HUES48 (cell line): Measurements from ENCODE around the gene EGR2.
A peak's percentile ranks its signal among the peaks of the same experiment; 100 is the strongest.

Source experiments
- H3K27ac ChIP-seq: one replicate; pipeline ENCODE4 v1.7.0; 2013; ENCODE audit warnings: low read depth, low read length, inconsistent platforms
- H3K27me3 ChIP-seq: 2 replicates; pipeline ENCODE4 v1.6.1; 2013; ENCODE audit warnings: mild to moderate bottlenecking, low read length; ENCODE audit not compliant: control insufficient read depth, insufficient read depth
- H3K36me3 ChIP-seq: 2 replicates; pipeline ENCODE4 v1.6.1; 2013; ENCODE audit warnings: low read length; ENCODE audit not compliant: control insufficient read depth, insufficient read depth
- H3K4me1 ChIP-seq: 2 replicates; pipeline ENCODE4 v1.6.1; 2013; ENCODE audit warnings: mild to moderate bottlenecking, low read length; ENCODE audit not compliant: control insufficient read depth, insufficient read depth
- H3K4me3 ChIP-seq: 2 replicates; pipeline ENCODE4 v1.5.1; 2013; ENCODE audit warnings: mild to moderate bottlenecking, low read depth, low read length
- H3K9ac ChIP-seq: 2 replicates; pipeline ENCODE4 v1.6.1; 2013; ENCODE audit warnings: mild to moderate bottlenecking, low read depth, low read length, moderate library complexity
- H3K9me3 ChIP-seq: 2 replicates; pipeline ENCODE4 v1.6.1; 2013; ENCODE audit warnings: low read length; ENCODE audit not compliant: control insufficient read depth, insufficient read depth

EGR2 gene

GRCh38 chr10:62844280-62845011, 28.3 kb upstream of the EGR2 start:
- Histone ChIP-seq H3K9ac (no peak overlapping the region), H3K36me3 (no peaks in the 10 kb centered on the region), H3K4me1 (no peaks in the 10 kb centered on the region), H3K27ac (no peak overlapping the region), H3K9me3 (no peaks in the 10 kb centered on the region), H3K4me3 (no peak overlapping the region), H3K27me3 (no peaks in the 10 kb centered on the region)

GRCh38 chr10:62843600-62843999, 27.4 kb upstream of the EGR2 start:
- Histone ChIP-seq H3K27me3 (no peaks in the 10 kb centered on the region), H3K27ac (no peak overlapping the region), H3K4me1 (no peaks in the 10 kb centered on the region), H3K9ac (no peak overlapping the region), H3K9me3 (no peaks in the 10 kb centered on the region), H3K36me3 (no peaks in the 10 kb centered on the region), H3K4me3 (no peak overlapping the region)

GRCh38 chr10:62842983-62843382, 26.8 kb upstream of the EGR2 start:
- Histone ChIP-seq H3K4me3 (no peak overlapping the region), H3K9me3 (no peaks in the 10 kb centered on the region), H3K27me3 (no peaks in the 10 kb centered on the region), H3K9ac (no peak overlapping the region), H3K27ac (no peak overlapping the region), H3K36me3 (no peaks in the 10 kb centered on the region), H3K4me1 (no peaks in the 10 kb centered on the region)

GRCh38 chr10:62839590-62839989, 23.4 kb upstream of the EGR2 start:
- Histone ChIP-seq H3K4me1 (no peaks in the 10 kb centered on the region), H3K36me3 (no peaks in the 10 kb centered on the region), H3K9ac (no peak overlapping the region), H3K27me3 (no peaks in the 10 kb centered on the region), H3K9me3 (no peaks in the 10 kb centered on the region), H3K27ac (no peak overlapping the region), H3K4me3 (no peak overlapping the region)

DNA sequence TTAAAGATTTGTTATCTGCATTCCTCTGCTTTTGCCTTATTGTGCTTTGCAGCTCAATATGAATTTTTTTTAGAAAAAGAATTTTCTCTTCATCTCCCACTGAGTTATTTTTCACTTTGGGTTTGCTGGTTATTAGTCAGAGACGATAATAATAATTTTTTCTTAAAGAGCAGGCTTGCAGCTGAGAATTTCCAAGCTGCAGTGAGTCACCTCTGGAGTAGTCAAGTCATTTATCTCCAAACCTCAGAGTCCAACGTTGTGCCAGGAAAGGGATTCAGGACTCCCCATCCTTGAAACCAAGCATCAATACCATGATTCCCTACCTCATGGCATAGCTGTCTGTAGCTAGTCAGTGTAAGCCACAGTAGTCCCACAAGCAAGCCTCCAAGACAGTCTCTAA, 15.2 kb upstream of the EGR2 start:
- Histone ChIP-seq H3K4me3 (no peak overlapping the region), H3K4me1 (peaks cover 4% of the 10 kb centered on the region; the same call in 1 of the 2 replicates), H3K36me3 (no peaks in the 10 kb centered on the region), H3K9ac (no peak overlapping the region), H3K27me3 (no peaks in the 10 kb centered on the region), H3K9me3 (no peaks in the 10 kb centered on the region), H3K27ac (no peak overlapping the region)

GRCh38 chr10:62830679-62831078, 14.5 kb upstream of the EGR2 start:
- Histone ChIP-seq H3K9me3 (no peaks in the 10 kb centered on the region), H3K4me3 (no peak overlapping the region), H3K4me1 (peaks cover 4% of the 10 kb centered on the region; the same call in 1 of the 2 replicates), H3K27ac (no peak overlapping the region), H3K9ac (no peak overlapping the region), H3K36me3 (no peaks in the 10 kb centered on the region), H3K27me3 (no peaks in the 10 kb centered on the region)

- peaks cover 4% of the 10 kb centered on the region; the same call in 1 of the 2 replicates for H3K4me1 ChIP-seq
- no peaks in the 10 kb centered on the region for H3K36me3 ChIP-seq
- H3K9ac ChIP-seq, result no peak overlapping the region
- H3K9me3 ChIP-seq, result no peaks in the 10 kb centered on the region
- H3K4me3 ChIP-seq, result no peak overlapping the region
- H3K27me3 ChIP-seq, result no peaks in the 10 kb centered on the region
- no peak overlapping the region for H3K27ac ChIP-seq
Observed at GRCh38 chr10:62829622-62830021, 13.5 kb upstream of the EGR2 start.

DNA sequence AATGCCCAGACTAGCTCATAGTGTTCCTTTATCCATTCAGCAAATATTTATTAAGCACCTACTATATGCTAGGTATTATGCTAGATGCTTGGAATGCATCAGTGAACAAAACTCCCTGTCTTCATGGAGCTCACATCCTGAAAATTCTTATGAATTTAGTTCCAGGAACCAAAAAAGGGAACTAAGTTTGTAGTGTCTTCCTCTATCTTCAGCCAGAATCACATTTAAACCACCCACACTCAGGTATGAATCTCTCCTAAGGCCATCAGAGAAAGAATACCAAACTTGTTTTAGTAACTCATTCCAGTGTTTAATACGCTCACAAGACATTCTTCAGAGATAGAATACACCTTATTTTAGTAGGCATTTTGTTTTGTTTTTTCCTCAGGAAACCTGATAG, 10.1 kb upstream of the EGR2 start:
- H3K9ac ChIP-seq, result no peak overlapping the region
- H3K4me3 ChIP-seq, result no peak overlapping the region

GRCh38 chr10:62820586-62820985, 4.4 kb upstream of the EGR2 start:
- Histone ChIP-seq H3K4me3 (no peak overlapping the region), H3K9me3 (no peaks in the 10 kb centered on the region), H3K4me1 (peaks cover 4% of the 10 kb centered on the region), H3K27me3 (peaks cover 56% of the 10 kb centered on the region), H3K9ac (no peak overlapping the region), H3K36me3 (no peaks in the 10 kb centered on the region), H3K27ac (no peak overlapping the region)

More for the DNA sequence above, 10.1 kb upstream of the EGR2 start:
- Histone ChIP-seq H3K27me3 (peaks cover 6% of the 10 kb centered on the region; the same call in 1 of the 2 replicates), H3K36me3 (no peaks in the 10 kb centered on the region), H3K9me3 (no peaks in the 10 kb centered on the region), H3K4me1 (peaks cover 4% of the 10 kb centered on the region; the same call in 1 of the 2 replicates), H3K27ac (no peak overlapping the region)

GRCh38 chr10:62819141-62819920, 3.2 kb upstream of the EGR2 start:
- H3K4me3 ChIP-seq, result peak overlapping the region; percentile 22; the same call in 1 of the 2 replicates
- H3K9me3 ChIP-seq, result no peaks in the 10 kb centered on the region
- H3K27me3 ChIP-seq, result peaks cover 69% of the 10 kb centered on the region
- H3K9ac ChIP-seq, result no peak overlapping the region
- H3K36me3 ChIP-seq, result no peaks in the 10 kb centered on the region
- H3K4me1 ChIP-seq, result peaks cover 4% of the 10 kb centered on the region
- no peak overlapping the region for H3K27ac ChIP-seq

DNA sequence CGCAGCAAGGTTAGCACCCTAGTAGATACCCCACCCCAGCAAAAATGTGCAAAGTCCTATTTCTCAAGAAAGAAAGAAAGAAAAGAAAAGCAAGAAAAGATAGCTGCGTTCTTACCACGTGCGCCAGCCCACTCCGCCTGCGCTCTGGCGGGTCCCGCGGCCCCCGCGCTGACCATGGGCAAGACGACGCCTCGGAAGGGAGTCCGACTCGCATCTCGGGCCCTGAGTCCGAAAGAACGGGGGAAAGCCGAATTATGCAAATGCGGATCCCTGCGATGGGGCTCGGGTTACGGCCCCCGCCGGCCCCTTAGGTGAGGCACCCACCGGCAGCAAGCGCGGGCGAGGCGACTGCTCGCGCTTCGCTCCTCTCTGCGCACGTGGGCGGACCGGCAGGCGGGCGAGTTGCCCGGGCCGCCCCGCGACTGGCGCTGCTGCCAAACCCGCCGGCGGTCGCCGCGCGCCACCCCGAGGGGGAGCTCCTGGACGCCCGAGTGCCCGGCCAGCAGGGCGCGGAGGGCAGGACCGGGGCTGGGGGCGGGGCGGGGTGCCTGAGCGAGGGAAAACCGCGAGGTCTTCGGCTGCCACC, 2.4 kb upstream of the EGR2 start:
- peak overlapping the region; percentile 42 for H3K4me3 ChIP-seq
- H3K9me3 ChIP-seq, result no peaks in the 10 kb centered on the region
- no peak overlapping the region for H3K9ac ChIP-seq
- peaks cover 4% of the 10 kb centered on the region for H3K4me1 ChIP-seq
- peaks cover 76% of the 10 kb centered on the region for H3K27me3 ChIP-seq
- H3K27ac ChIP-seq, result no peak overlapping the region
- no peaks in the 10 kb centered on the region for H3K36me3 ChIP-seq
